ENCODE measurements around the gene TARS1.

GRCh38 chr5:33411498-33411897, 29.3 kb upstream of the TARS1 start:
- TF ChIP-seq, protein P1, sequence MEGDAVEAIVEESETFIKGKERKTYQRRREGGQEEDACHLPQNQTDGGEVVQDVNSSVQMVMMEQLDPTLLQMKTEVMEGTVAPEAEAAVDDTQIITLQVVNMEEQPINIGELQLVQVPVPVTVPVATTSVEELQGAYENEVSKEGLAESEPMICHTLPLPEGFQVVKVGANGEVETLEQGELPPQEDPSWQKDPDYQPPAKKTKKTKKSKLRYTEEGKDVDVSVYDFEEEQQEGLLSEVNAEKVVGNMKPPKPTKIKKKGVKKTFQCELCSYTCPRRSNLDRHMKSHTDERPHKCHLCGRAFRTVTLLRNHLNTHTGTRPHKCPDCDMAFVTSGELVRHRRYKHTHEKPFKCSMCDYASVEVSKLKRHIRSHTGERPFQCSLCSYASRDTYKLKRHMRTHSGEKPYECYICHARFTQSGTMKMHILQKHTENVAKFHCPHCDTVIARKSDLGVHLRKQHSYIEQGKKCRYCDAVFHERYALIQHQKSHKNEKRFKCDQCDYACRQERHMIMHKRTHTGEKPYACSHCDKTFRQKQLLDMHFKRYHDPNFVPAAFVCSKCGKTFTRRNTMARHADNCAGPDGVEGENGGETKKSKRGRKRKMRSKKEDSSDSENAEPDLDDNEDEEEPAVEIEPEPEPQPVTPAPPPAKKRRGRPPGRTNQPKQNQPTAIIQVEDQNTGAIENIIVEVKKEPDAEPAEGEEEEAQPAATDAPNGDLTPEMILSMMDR (IDR thresholded peaks at IDR 0.05), result no peak
- TF ChIP-seq POLR2A (IDR thresholded peaks at IDR 0.05), result no peak

Measured in tibial nerve (tissue), 3 donors.